WI38 (cell line): ENCODE data around the gene ZNF541.

Source experiments
- H3K4me3 ChIP-seq: 2 replicates; pipeline ENCODE4 v1.5.1; 2011; ENCODE audit warnings: low read depth, mild to moderate bottlenecking, control low read depth, low read length
- TF ChIP-seq, protein P1 (sequence below): IDR thresholded peaks from 2 replicates; pipeline ENCODE4 v1.5.1; 2012; ENCODE audit warnings: low read depth, mild to moderate bottlenecking, control low read depth, low read length

ZNF541 gene, protein sequence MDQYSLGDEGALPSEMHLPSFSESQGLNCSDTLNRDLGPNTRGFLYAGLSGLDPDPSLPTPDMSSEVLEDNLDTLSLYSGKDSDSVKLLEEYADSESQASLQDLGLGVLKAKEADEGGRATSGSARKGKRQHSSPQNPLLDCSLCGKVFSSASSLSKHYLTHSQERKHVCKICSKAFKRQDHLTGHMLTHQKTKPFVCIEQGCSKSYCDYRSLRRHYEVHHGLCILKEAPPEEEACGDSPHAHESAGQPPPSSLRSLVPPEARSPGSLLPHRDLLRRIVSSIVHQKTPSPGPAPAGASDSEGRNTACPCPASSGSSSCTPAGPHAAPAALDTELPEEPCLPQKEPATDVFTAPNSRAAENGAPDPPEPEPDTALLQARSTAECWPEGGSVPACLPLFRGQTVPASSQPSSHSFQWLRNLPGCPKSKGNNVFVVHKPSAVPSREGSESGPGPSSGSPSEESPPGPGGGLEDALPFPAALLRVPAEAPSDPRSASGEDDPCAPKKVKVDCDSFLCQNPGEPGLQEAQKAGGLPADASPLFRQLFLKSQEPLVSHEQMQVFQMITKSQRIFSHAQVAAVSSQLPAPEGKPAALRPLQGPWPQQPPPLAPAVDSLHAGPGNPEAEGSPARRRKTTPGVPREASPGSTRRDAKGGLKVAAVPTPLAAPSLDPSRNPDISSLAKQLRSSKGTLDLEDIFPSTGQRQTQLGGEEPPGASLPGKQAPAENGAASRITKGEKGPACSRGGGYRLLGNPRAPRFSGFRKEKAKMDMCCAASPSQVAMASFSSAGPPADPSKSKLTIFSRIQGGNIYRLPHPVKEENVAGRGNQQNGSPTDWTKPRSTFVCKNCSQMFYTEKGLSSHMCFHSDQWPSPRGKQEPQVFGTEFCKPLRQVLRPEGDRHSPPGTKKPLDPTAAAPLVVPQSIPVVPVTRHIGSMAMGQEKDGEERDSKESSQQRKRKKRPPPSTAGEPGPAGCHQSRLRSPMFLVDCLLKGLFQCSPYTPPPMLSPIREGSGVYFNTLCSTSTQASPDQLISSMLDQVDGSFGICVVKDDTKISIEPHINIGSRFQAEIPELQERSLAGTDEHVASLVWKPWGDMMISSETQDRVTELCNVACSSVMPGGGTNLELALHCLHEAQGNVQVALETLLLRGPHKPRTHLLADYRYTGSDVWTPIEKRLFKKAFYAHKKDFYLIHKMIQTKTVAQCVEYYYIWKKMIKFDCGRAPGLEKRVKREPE (N-terminal part only)

DNA sequence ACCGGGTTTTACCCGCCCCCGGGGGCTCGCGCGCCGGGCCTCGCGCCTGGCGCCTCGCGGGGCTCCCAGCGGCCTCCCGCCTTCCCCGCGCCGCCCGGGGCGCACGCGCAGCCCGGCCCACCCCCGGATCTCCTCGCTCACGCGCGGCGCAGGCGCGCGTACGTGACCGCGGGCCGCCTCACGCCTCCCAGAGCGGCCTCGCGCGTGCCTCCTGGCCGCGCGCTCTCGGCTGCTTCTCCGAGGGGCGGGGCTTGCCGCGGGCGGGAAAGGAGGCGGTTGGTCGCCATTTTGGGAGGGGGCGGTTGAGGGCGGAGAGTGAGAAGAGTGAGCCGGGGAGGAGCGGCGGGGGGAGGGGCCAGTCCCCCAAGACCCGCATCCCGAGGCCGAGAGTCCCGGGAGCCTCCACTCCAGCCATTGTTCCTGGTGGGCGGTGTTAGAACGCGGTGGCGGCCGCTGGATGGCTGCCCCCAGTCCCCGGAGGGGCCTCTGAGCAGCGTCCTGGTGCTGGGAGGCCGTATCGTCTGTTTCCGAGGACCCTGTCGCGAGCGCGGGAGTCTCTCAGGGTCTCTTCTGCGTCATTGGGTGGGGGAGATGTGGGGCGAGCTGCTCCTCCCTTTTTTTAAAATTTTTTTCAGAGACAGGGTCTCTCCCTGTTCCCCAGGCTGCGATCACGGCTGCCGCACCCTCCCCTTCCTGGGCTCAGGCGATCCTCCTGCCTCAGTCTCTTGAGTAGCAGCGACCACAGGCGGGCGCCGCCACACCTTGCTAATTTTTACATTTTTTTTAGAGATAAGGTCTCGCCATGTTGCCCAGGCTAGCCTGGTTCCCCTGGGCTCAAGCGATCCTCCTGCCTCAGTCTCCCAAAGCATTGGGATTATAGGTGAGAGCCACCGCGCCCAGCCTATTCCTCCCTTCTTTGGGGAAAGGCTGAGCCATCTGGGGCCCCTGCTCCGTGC is at the start of gene ZNF541:
ZNF541 (minus strand) TSS at position 78 of the 956 bp plus-strand sequence. CDS start 17,292 bp downstream, outside the sequence.
- TF ChIP-seq, protein P1, sequence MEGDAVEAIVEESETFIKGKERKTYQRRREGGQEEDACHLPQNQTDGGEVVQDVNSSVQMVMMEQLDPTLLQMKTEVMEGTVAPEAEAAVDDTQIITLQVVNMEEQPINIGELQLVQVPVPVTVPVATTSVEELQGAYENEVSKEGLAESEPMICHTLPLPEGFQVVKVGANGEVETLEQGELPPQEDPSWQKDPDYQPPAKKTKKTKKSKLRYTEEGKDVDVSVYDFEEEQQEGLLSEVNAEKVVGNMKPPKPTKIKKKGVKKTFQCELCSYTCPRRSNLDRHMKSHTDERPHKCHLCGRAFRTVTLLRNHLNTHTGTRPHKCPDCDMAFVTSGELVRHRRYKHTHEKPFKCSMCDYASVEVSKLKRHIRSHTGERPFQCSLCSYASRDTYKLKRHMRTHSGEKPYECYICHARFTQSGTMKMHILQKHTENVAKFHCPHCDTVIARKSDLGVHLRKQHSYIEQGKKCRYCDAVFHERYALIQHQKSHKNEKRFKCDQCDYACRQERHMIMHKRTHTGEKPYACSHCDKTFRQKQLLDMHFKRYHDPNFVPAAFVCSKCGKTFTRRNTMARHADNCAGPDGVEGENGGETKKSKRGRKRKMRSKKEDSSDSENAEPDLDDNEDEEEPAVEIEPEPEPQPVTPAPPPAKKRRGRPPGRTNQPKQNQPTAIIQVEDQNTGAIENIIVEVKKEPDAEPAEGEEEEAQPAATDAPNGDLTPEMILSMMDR = no peak
- no peak within 1 kb of the TSS for H3K4me3 ChIP-seq

DNA sequence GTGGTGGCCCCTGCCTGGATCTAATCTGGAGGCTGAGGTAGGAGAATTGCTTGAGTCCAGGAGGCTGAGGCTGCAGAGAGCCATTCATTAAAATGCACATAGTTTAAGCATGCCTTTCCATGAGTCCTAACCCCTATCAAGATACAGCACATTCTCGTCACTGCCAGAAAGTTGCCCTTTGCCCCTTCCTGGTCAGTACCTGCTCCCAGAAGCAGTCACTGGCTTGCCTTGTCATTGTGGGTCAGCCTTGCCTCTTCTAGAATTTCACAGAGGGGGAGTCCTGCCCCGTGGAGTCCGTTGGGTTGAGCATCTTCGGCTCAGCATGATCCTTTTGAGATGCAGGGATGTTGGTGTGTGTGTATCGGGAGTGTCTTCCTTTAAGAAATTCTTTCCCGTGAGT is 46.8 kb upstream of the ZNF541 start:
- no peak overlapping the region for H3K4me3 ChIP-seq
- TF ChIP-seq, protein P1 = no peak

DNA sequence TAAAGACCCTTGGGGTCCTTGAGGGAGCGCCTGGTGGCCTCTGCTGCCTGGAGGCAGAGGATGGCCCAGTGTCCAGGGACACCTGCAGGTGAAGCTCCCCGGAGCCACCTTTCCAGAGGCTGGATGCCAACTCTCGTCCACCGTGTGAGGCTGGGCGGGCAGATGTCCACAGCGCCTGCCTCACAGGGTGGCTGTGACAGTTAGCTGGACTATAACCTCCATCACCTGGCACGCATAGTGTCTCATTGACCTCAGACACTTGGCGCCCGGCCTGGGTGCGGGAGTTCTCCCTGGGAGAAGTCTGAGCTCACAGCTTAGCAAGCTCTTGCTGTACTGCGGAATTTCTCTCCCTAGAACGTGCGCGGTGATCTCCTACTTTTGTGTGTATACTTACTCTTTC is 45.8 kb upstream of the ZNF541 start:
- TF ChIP-seq, protein P1 = no peak

DNA sequence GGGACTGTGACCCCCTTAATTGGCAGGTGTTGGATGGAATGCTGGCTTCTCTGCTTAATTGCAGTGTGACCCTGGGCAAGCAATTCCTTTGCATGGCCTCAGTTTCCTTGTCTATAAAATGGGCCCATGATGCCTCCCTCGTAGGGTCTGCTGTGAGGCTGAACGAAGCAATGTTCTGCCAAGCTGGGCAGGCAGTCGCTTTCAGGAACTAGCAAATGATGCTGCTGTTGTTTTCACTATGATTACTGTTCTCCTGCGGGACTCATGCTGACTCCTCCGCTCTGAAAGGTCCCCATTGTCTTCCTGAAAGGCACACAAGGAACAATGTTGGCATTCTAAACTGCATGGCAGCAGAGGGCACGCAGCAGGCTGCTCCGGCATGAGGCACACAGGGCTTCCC is 42.8 kb upstream of the ZNF541 start:
- TF ChIP-seq, protein P1 = no peak
- H3K4me3 ChIP-seq = no peak overlapping the region

More for the DNA sequence above, 45.8 kb upstream of the ZNF541 start:
- no peak overlapping the region for H3K4me3 ChIP-seq

DNA sequence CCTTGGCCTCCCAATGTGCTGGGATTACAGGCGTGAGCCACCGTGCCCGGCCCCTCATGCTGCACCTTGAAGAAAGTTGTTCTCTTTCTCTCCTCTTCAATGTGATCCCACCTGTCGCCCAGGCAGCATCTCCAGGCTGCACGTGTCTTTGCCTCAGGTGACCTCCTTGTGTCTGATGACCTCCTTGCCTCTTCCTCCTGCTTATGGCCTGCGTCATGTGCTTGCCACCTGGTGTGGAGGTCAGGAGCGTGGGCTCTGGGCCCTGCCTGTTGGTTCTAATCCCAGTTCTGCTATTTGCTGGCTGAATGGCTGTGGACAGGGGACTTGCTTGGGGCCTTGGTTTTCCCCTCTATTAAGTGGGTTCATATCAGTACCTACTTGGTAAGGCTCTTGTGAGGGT is 42.3 kb upstream of the ZNF541 start:
- TF ChIP-seq, protein P1 = no peak
- no peak overlapping the region for H3K4me3 ChIP-seq

DNA sequence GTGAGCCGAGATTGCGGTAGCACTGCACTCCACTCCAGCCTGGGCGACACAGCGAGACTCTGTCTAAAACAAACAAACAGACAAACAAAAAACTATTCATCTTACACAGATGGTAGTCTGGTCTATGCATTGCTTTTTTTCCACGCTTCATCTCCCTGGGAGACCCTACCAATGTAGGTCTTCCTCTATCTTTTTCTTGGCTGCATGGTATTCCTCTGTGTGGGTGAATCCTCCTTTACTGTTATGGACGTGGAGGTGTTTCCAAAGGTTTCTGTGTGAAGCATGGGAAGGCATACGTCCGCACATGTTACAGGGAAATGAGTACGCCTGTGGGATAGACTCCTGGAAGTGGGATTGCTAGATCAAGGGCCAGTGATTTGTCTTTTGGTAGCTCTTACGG is 41.6 kb upstream of the ZNF541 start:
- TF ChIP-seq, protein P1 = no peak

More for the DNA sequence above, 41.6 kb upstream of the ZNF541 start:
- H3K4me3 ChIP-seq = no peak overlapping the region
